ENCODE results near the gene SEPHS2. TPM values are rescaled to one million over a fixed set of nuclear protein-coding genes. Genes with fewer than 3 reads are reported as not detected.
"Not testable (repeated sequence)": the region's sequence is repeated elsewhere in the genome, so short reads cannot be mapped to it uniquely, and the experiment has no call there.

Gene SEPHS2
- total RNA-seq, 2 experiments from 2014 or later: 37.8 to 56.0 TPM

GRCh38 chr16:30470170-30470512, 24.5 kb upstream of the SEPHS2 start:
- Mint-ChIP-seq H3K27ac (peak overlapping the region; percentile 98), H3K36me3 (ENCODE audit: low read depth) (peaks cover 21% of the 10 kb centered on the region), H3K4me3 (peak overlapping the region; percentile 39), H3K9me3 (ENCODE audit: low read depth) (no peaks in the 10 kb centered on the region), H3K4me1 (peaks cover 62% of the 10 kb centered on the region), H3K27me3 (no peaks in the 10 kb centered on the region)
- ATAC-seq (peak; percentile 32), DNase-seq (peak; percentile 27)
- intact Hi-C loops (cut with DNase I, micrococcal nuclease): loop anchor here (2.0 to 5.0 kb wide), 7 partner anchors 67 to 1978 kb away; partner anchors contain the start of genes APOBR (in 1 of the 2), CLN3 (in 1 of the 2) and TBX6 (in 1 of the 2)
- ChIA-PET POLR2A (interaction anchor here (0.6 kb wide), 1 partner anchor 20 kb away, joined by 3 read pairs; no protein-coding TSS in a partner anchor), CTCF (interaction anchor here (0.6 to 2.3 kb wide), 7 partner anchors 9 to 105 kb away, joined by 3 to 13 read pairs (median 3); no protein-coding TSS in a partner anchor)

- H3K4me1 Mint-ChIP-seq: peaks cover 38% of the 10 kb centered on the region
- H3K27me3 Mint-ChIP-seq: no peaks in the 10 kb centered on the region
- no peak overlapping the region for H3K27ac Mint-ChIP-seq
- H3K4me3 Mint-ChIP-seq: no peak overlapping the region
- H3K36me3 Mint-ChIP-seq (ENCODE audit: low read depth): no peaks in the 10 kb centered on the region
- CTCF ChIA-PET: no interaction called here
- no peak for DNase-seq
- no peaks in the 10 kb centered on the region for H3K9me3 Mint-ChIP-seq (ENCODE audit: low read depth)
- intact Hi-C loops (cut with DNase I, micrococcal nuclease): no loop called here
- POLR2A ChIA-PET: interaction anchor here (0.9 kb wide), 1 partner anchor 50 kb away, joined by 4 read pairs; no protein-coding TSS in a partner anchor
- ATAC-seq: no peak
Observed at GRCh38 chr16:30464078-30464477, 18.4 kb upstream of the SEPHS2 start.

GRCh38 chr16:30461426-30461825, 15.8 kb upstream of the SEPHS2 start:
- H3K9me3 Mint-ChIP-seq (ENCODE audit: low read depth); intact Hi-C loops (cut with DNase I, micrococcal nuclease); H3K27me3 Mint-ChIP-seq; DNase-seq; H3K4me3 Mint-ChIP-seq; H3K27ac Mint-ChIP-seq; ATAC-seq; H3K36me3 Mint-ChIP-seq (ENCODE audit: low read depth): not testable (repeated sequence)
- POLR2A ChIA-PET: interaction anchor here (0.6 to 1.0 kb wide), 2 partner anchors 12 to 287 kb away, joined by 3 read pairs; partner anchors contain the start of gene PHKG2
- H3K4me1 Mint-ChIP-seq: peaks cover 56% of the 10 kb centered on the region
- CTCF ChIA-PET: interaction anchor here (1.2 to 7.0 kb wide), 3 partner anchors 9 to 31 kb away, joined by 3 to 39 read pairs (median 9); partner anchors contain the start of gene DCTPP1

- DNase-seq (no peak), ATAC-seq (no peak)
- CTCF ChIA-PET: interaction anchor here (0.6 to 7.0 kb wide), 11 partner anchors 10 to 190 kb away, joined by 3 to 39 read pairs (median 4); partner anchors contain the start of genes DCTPP1, ITGAL and ZNF688
- Mint-ChIP-seq H3K27me3 (no peaks in the 10 kb centered on the region), H3K36me3 (ENCODE audit: low read depth) (no peaks in the 10 kb centered on the region), H3K4me3 (peak overlapping the region; percentile 57), H3K27ac (peak overlapping the region; percentile 95), H3K9me3 (ENCODE audit: low read depth) (no peaks in the 10 kb centered on the region), H3K4me1 (peaks cover 55% of the 10 kb centered on the region)
- POLR2A ChIA-PET: interaction anchor here (0.7 to 1.9 kb wide), 3 partner anchors 13 to 95 kb away, joined by 3 to 9 read pairs (median 4); partner anchors contain the start of gene ITGAL
- intact Hi-C loops (cut with DNase I, micrococcal nuclease): loop anchor here in 1 of 2 experiments (2.0 to 5.0 kb wide), 2 partner anchors 25 to 68 kb away; partner anchors contain the start of gene ZNF768
Observed at GRCh38 chr16:30459456-30459855, 13.8 kb upstream of the SEPHS2 start.

GRCh38 chr16:30458561-30459394, 13.1 kb upstream of the SEPHS2 start:
- Mint-ChIP-seq H3K4me1 (peaks cover 59% of the 10 kb centered on the region), H3K9me3 (ENCODE audit: low read depth) (no peaks in the 10 kb centered on the region), H3K27me3 (no peaks in the 10 kb centered on the region)

GRCh38 chr16:30457743-30458560, 12.3 kb upstream of the SEPHS2 start:
- DNase-seq (no peak), ATAC-seq (no peak)
- Mint-ChIP-seq H3K27ac (peak overlapping the region; percentile 95), H3K4me1 (peaks cover 57% of the 10 kb centered on the region), H3K36me3 (ENCODE audit: low read depth) (no peaks in the 10 kb centered on the region), H3K27me3 (no peaks in the 10 kb centered on the region), H3K9me3 (ENCODE audit: low read depth) (no peaks in the 10 kb centered on the region), H3K4me3 (peak overlapping the region; percentile 57)
- POLR2A ChIA-PET: interaction anchor here (0.6 to 2.4 kb wide), 7 partner anchors 14 to 420 kb away, joined by 3 to 11 read pairs (median 7); partner anchors contain the start of genes DCTPP1 and ITGAL
- intact Hi-C loops (cut with DNase I, micrococcal nuclease): loop anchor here (1.0 to 5.0 kb wide), 4 partner anchors 13 to 69 kb away; partner anchors contain the start of genes DCTPP1 (in 1 of the 2) and ZNF768 (in 1 of the 2)
- CTCF ChIA-PET: interaction anchor here (0.6 to 7.0 kb wide), 16 partner anchors 9 to 236 kb away, joined by 3 to 39 read pairs (median 6); partner anchors contain the start of genes DCTPP1, ITGAL, SEPHS2 and ZNF689

More at GRCh38 chr16:30458561-30459394, 13.1 kb upstream of the SEPHS2 start:
- intact Hi-C loops (cut with DNase I, micrococcal nuclease): loop anchor here (1.0 to 5.0 kb wide), 4 partner anchors 13 to 69 kb away; partner anchors contain the start of genes DCTPP1 (in 1 of the 2) and ZNF768 (in 1 of the 2)
- ATAC-seq (peak; percentile 96), DNase-seq (peak; percentile 94)
- peak overlapping the region; percentile 95 for H3K27ac Mint-ChIP-seq
- peak overlapping the region; percentile 57 for H3K4me3 Mint-ChIP-seq
- ChIA-PET CTCF (interaction anchor here (0.6 to 7.0 kb wide), 16 partner anchors 9 to 235 kb away, joined by 3 to 39 read pairs (median 4); partner anchors contain the start of genes DCTPP1, ITGAL, SEPHS2 and ZNF688), POLR2A (interaction anchor here (0.9 to 2.4 kb wide), 5 partner anchors 14 to 123 kb away, joined by 3 to 11 read pairs (median 8); partner anchors contain the start of genes DCTPP1 and ITGAL)
- no peaks in the 10 kb centered on the region for H3K36me3 Mint-ChIP-seq (ENCODE audit: low read depth)

GRCh38 chr16:30457256-30457655, 11.6 kb upstream of the SEPHS2 start:
- Mint-ChIP-seq H3K9me3 (ENCODE audit: low read depth) (no peaks in the 10 kb centered on the region), H3K27ac (peak overlapping the region; percentile 76), H3K4me1 (peaks cover 64% of the 10 kb centered on the region), H3K4me3 (no peak overlapping the region), H3K27me3 (no peaks in the 10 kb centered on the region), H3K36me3 (ENCODE audit: low read depth) (no peaks in the 10 kb centered on the region)
- DNase-seq: no peak
- intact Hi-C loops (cut with DNase I, micrococcal nuclease): loop anchor here in 1 of 2 experiments (5.0 kb wide), 1 partner anchor 70 kb away; the partner anchor contains the start of gene ZNF768
- no peak for ATAC-seq
- ChIA-PET POLR2A (interaction anchor here (0.6 to 2.4 kb wide), 4 partner anchors 17 to 420 kb away, joined by 3 to 11 read pairs (median 6); partner anchors contain the start of gene DCTPP1), CTCF (interaction anchor here (0.7 to 7.0 kb wide), 9 partner anchors 8 to 153 kb away, joined by 3 to 39 read pairs (median 6); partner anchors contain the start of genes DCTPP1, ITGAL, SEPHS2 and ZNF689)

GRCh38 chr16:30456302-30456701, 10.6 kb upstream of the SEPHS2 start:
- Mint-ChIP-seq H3K4me1 (peaks cover 60% of the 10 kb centered on the region), H3K4me3 (no peak overlapping the region), H3K27me3 (no peaks in the 10 kb centered on the region), H3K9me3 (ENCODE audit: low read depth) (no peaks in the 10 kb centered on the region), H3K36me3 (ENCODE audit: low read depth) (no peaks in the 10 kb centered on the region), H3K27ac (peak overlapping the region; percentile 83)
- POLR2A ChIA-PET: interaction anchor here (0.6 to 1.3 kb wide), 2 partner anchors 17 to 712 kb away, joined by 3 to 5 read pairs; no protein-coding TSS in a partner anchor
- CTCF ChIA-PET: interaction anchor here (0.9 to 7.0 kb wide), 9 partner anchors 9 to 154 kb away, joined by 3 to 39 read pairs (median 6); partner anchors contain the start of genes DCTPP1, ITGAL, SEPHS2 and ZNF689
- intact Hi-C loops (cut with DNase I, micrococcal nuclease): loop anchor here in 1 of 2 experiments (5.0 kb wide), 1 partner anchor 71 kb away; the partner anchor contains the start of gene ZNF768
- ATAC-seq (no peak), DNase-seq (no peak)

- intact Hi-C loops (cut with DNase I, micrococcal nuclease): loop anchor here in 1 of 2 experiments (5.0 kb wide), 1 partner anchor 39 kb away; no protein-coding TSS in a partner anchor
- H3K27me3 Mint-ChIP-seq; ATAC-seq; POLR2A ChIA-PET; H3K9me3 Mint-ChIP-seq (ENCODE audit: low read depth); H3K36me3 Mint-ChIP-seq (ENCODE audit: low read depth); DNase-seq: not testable (repeated sequence)
- CTCF ChIA-PET: interaction anchor here (0.9 to 1.0 kb wide), 3 partner anchors 9 to 145 kb away, joined by 3 to 4 read pairs (median 3); no protein-coding TSS in a partner anchor
- Mint-ChIP-seq H3K4me1 (peaks cover 52% of the 10 kb centered on the region), H3K27ac (peak overlapping the region; percentile 77), H3K4me3 (peak overlapping the region; percentile 21)
Observed at GRCh38 chr16:30452709-30453580, 7.3 kb upstream of the SEPHS2 start.
